GM06990 (cell line): ENCODE results near the gene ZNF410.
A peak's percentile ranks its signal among the peaks of the same experiment; 100 is the strongest.

ENCODE experiments used
- DNase-seq: peaks from one replicate; pipeline ENCODE4 v3.0.0-alpha.2; 2011; ENCODE audit not compliant: insufficient read length; ENCODE audit errors: extremely low read depth
- H3K27me3 ChIP-seq: replicated peaks from 2 replicates; pipeline ENCODE4 v1.6.0; 2011; ENCODE audit warnings: low read length; ENCODE audit not compliant: control insufficient read depth, insufficient read depth
- H3K36me3 ChIP-seq: 2 replicates; pipeline ENCODE4 v1.5.1; 2011; ENCODE audit warnings: low read length; ENCODE audit not compliant: control insufficient read depth, insufficient read depth
- H3K4me3 ChIP-seq: replicated peaks from 2 replicates; pipeline ENCODE4 v1.5.1; 2011; ENCODE audit warnings: low read depth, mild to moderate bottlenecking, control low read depth, low read length
- CTCF ChIP-seq: IDR thresholded peaks from 2 replicates; pipeline ENCODE4 v1.5.1; 2011; ENCODE audit warnings: low read length, control low read depth, mild to moderate bottlenecking, inconsistent platforms; ENCODE audit not compliant: insufficient read depth, poor library complexity, severe bottlenecking

The ZNF410 gene

DNA sequence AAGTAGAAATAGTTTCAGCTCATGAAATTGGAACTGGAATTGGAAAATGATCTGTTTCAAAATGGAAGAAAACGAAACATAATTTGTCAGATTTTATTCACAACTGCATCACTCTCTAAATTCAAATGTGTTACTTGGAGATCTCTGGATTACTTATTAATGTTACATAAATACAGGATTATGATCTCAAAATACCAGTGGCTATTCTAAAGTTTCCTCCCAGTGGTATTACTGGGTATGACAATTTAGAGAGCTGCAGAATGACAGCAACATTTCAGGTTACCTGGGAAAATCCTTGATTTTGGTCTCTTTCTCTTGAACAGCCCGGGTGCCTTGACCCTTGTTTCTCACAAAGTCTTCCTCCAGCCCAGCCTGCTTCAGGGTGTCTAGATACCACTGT, 49.0 kb downstream of the ZNF410 start:
- H3K4me3 ChIP-seq, result no peak overlapping the region
- H3K27me3 ChIP-seq, result no peaks in the 10 kb centered on the region
- no peak for DNase-seq
- peak; percentile 27 for TF ChIP-seq CTCF
- H3K36me3 ChIP-seq, result peaks cover 6% of the 10 kb centered on the region

DNA sequence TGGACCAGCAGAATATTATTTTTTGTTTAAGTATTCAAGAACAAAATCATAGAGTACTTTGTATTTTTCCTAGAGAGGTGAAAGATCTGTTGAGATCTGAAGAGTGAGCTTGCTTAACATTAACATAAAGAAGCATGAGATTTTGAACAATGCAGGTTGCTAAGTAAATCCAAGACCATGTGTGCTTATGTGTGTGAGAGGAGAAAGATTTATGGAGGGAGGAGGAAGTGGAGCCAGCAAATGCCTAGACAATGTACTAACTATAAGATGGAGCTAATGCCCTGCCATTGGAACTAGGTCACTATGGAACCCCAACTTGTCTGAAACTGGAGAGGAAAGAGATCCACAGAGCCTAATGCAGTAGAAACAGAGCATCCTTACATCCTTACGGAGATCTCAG, 49.9 kb downstream of the ZNF410 start:
- peaks cover 5% of the 10 kb centered on the region for H3K36me3 ChIP-seq

DNA sequence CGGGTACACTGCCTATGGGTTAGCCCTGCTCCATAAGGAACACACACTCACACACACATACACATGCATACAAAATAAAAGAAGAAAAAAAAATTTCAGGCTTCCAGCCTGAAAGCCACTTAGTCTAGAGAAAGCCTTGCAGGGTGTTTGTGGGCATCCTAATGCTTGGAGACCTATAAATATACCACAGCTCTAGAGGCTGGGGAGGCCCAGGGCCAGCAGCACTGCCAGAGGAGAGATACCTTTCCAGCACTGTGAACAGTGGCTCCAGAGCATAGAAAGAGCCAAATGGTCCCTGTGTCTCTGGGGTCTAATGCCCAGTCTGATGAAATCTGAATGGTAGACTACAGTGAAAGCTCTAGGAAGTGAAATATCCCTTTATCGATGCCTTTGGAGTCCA, 50.4 kb downstream of the ZNF410 start:
- H3K27me3 ChIP-seq, result no peaks in the 10 kb centered on the region
- no peak for DNase-seq
- TF ChIP-seq CTCF, result no peak
- H3K36me3 ChIP-seq, result peaks cover 1% of the 10 kb centered on the region
- H3K4me3 ChIP-seq, result no peak overlapping the region

More for the DNA sequence above, 49.9 kb downstream of the ZNF410 start:
- H3K27me3 ChIP-seq, result no peaks in the 10 kb centered on the region
- no peak for DNase-seq
- H3K4me3 ChIP-seq, result no peak overlapping the region
- no peak for TF ChIP-seq CTCF

DNA sequence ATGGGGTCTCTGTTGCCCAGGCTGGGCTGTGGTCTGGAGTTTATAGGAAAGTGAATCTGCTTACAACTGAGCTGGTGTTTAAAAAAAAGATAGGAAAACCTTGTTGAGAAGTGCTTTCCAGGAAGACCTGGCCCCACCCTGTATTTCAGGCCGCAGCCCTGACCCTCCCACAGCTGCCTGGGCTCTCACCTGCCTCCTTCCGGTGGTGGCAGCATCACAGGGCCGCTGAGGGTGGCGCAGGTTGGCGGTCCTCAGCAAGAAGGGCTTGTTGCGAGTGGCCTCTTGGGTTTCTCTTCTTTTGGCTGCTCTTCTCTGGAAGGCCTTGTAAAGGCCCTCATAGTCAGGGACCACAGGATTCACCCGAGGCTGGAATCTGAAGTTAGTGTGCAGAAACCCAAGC, 55.5 kb downstream of the ZNF410 start:
- H3K4me3 ChIP-seq, result no peak overlapping the region
- no peak for DNase-seq
- no peaks in the 10 kb centered on the region; the same call in 1 of the 2 replicates for H3K36me3 ChIP-seq
- H3K27me3 ChIP-seq, result no peaks in the 10 kb centered on the region
- no peak for TF ChIP-seq CTCF

- no peak for DNase-seq
- TF ChIP-seq CTCF, result no peak
- no peaks in the 10 kb centered on the region for H3K27me3 ChIP-seq
- no peak overlapping the region for H3K4me3 ChIP-seq
- no peaks in the 10 kb centered on the region; the same call in 1 of the 2 replicates for H3K36me3 ChIP-seq
Observed at GRCh38 chr14:73943083-73943482, 56.4 kb downstream of the ZNF410 start.
